GM23338 (cell line): ENCODE measurements around the gene XPR1. TPM values are rescaled to one million over a fixed set of nuclear protein-coding genes. Genes with fewer than 3 reads are reported as not detected.

Experiments
- ATAC-seq: fragments of 200-7000 bp; cut with Tn5 transposase; 3 replicates; pipeline ENCODE4 v1.9.1; 2020
- DNase-seq: peaks from one replicate; pipeline ENCODE4 v3.0.0-alpha.2; 2015; ENCODE audit warnings: low spot score
- H2AFZ ChIP-seq: fragments of 200-600 bp; sonication (generic); 2 replicates; pipeline ENCODE4 v1.8.0; 2016; ENCODE audit warnings: antibody characterized with exemption, mild to moderate bottlenecking, moderate library complexity
- H3F3A ChIP-seq: fragments of 200-600 bp; sonication (generic); replicated peaks from 2 replicates; pipeline ENCODE4 v1.8.0; 2017; ENCODE audit warnings: antibody characterized with exemption, mixed run types, low read depth
- H3K27ac ChIP-seq: fragments of 200-600 bp; sonication (generic); 2 replicates; pipeline ENCODE4 v1.6.1; 2016; ENCODE audit warnings: low read depth
- H3K27me3 ChIP-seq: fragments of 200-600 bp; sonication (generic); 2 replicates; pipeline ENCODE4 v1.8.0; 2016; ENCODE audit warnings: mild to moderate bottlenecking, mixed run types, moderate library complexity; ENCODE audit not compliant: insufficient read depth
- H3K36me3 ChIP-seq: fragments of 200-600 bp; sonication (generic); 2 replicates; pipeline ENCODE4 v1.8.0; 2016; ENCODE audit warnings: mild to moderate bottlenecking; ENCODE audit not compliant: insufficient read depth
- H3K4me1 ChIP-seq: fragments of 200-600 bp; sonication (generic); 2 replicates; pipeline ENCODE4 v1.8.0; 2016; ENCODE audit warnings: mild to moderate bottlenecking, moderate library complexity; ENCODE audit not compliant: insufficient read depth
- H3K4me2 ChIP-seq: fragments of 200-600 bp; sonication (generic); 2 replicates; pipeline ENCODE4 v1.7.1; 2017; ENCODE audit warnings: mixed run types
- H3K4me3 ChIP-seq: fragments of 200-600 bp; sonication (generic); 2 replicates; pipeline ENCODE4 v1.6.1; 2016; ENCODE audit warnings: mixed run types
- H3K79me2 ChIP-seq: fragments of 200-600 bp; sonication (generic); replicated peaks from 2 replicates; pipeline ENCODE4 v1.8.0; 2017; ENCODE audit warnings: mild to moderate bottlenecking; ENCODE audit not compliant: insufficient read depth
- H3K9me2 ChIP-seq: fragments of 200-600 bp; sonication (generic); 2 replicates; pipeline ENCODE4 v1.8.0; 2017; ENCODE audit not compliant: insufficient read depth
- H4K20me1 ChIP-seq: fragments of 200-600 bp; sonication (generic); replicated peaks from 2 replicates; pipeline ENCODE4 v1.8.0; 2017; ENCODE audit warnings: mild to moderate bottlenecking; ENCODE audit not compliant: insufficient read depth
- H3K27ac Mint-ChIP-seq: 2 replicates; pipeline ENCODE4 v1.8.0; 2020; ENCODE audit warnings: inconsistent platforms, mild to moderate bottlenecking, moderate library complexity, mixed read lengths
- H3K27me3 Mint-ChIP-seq: 3 replicates; pipeline ENCODE4 v1.8.0; 2022; ENCODE audit warnings: low read depth, mild to moderate bottlenecking, moderate library complexity, mixed read lengths, inconsistent platforms; ENCODE audit not compliant: insufficient read depth, poor library complexity
- H3K36me3 Mint-ChIP-seq: 3 replicates; pipeline ENCODE4 v1.8.0; 2021; ENCODE audit warnings: low read depth, mild to moderate bottlenecking, inconsistent platforms, moderate library complexity, mixed read lengths
- H3K4me1 Mint-ChIP-seq: 3 replicates; pipeline ENCODE4 v1.8.0; 2020; ENCODE audit warnings: mild to moderate bottlenecking, inconsistent platforms, mixed read lengths
- H3K4me3 Mint-ChIP-seq: 3 replicates; pipeline ENCODE4 v1.8.0; 2021; ENCODE audit warnings: moderate library complexity, mild to moderate bottlenecking, inconsistent platforms, mixed read lengths
- H3K9me3 Mint-ChIP-seq: 3 replicates; pipeline ENCODE4 v1.8.0; 2020; ENCODE audit warnings: moderate library complexity, mild to moderate bottlenecking, inconsistent platforms, mixed read lengths
- CREB1 ChIP-seq: fragments of 250-450 bp; sonication (Bioruptor Pico); IDR thresholded peaks from 2 replicates; pipeline ENCODE4 v1.5.0; 2020; ENCODE audit warnings: low read depth, mild to moderate bottlenecking, moderate library complexity
- EZH2 ChIP-seq: fragments of 200-600 bp; sonication (generic); IDR thresholded peaks from one replicate; pipeline ENCODE4 v1.8.0; 2017; ENCODE audit warnings: antibody characterized with exemption, mild to moderate bottlenecking, low read depth; ENCODE audit not compliant: unreplicated experiment
- NANOG ChIP-seq: IDR thresholded peaks from 2 replicates; pipeline ENCODE4 v1.6.1; 2016; ENCODE audit warnings: antibody characterized with exemption, borderline replicate concordance
- POLR2AphosphoS5 ChIP-seq: IDR thresholded peaks from 2 replicates; pipeline ENCODE4 v1.6.1; 2016; ENCODE audit warnings: antibody characterized with exemption, low read depth
- ZNF114 ChIP-seq: fragments of 250-450 bp; sonication (Bioruptor Pico); IDR thresholded peaks from 2 replicates; pipeline ENCODE4 v1.5.0; 2020; ENCODE audit warnings: mild to moderate bottlenecking, moderate library complexity
- polyA plus RNA-seq: library from polyadenylated mRNA; unstranded; fragments of >200 nt; fragmentation: Nextera tagmentation; extraction: Ambion mirVana; gene quantifications from 2 replicates; pipeline ENCODE4 v1.2.1, GENCODE V29; 2016
- total RNA-seq: library from RNA; depleted of rRNA; stranded (reverse); fragments of >200 nt; shearing (Covaris generic); gene quantifications from 2 replicates; pipeline ENCODE4 v1.2.3, GENCODE V29; 2014
- TF ChIP-seq, protein P1 (sequence below): fragments of 250-450 bp; sonication (Bioruptor Pico); IDR thresholded peaks from 2 replicates; pipeline ENCODE4 v1.5.0; 2020; ENCODE audit warnings: mild to moderate bottlenecking, moderate library complexity
- TF ChIP-seq, protein P2 (sequence below): IDR thresholded peaks from 2 replicates; pipeline ENCODE4 v1.6.1; 2016; ENCODE audit warnings: antibody characterized with exemption

Gene XPR1
- total and polyA plus RNA-seq, 2 experiments from 2014 or later, result 9.3 to 38.1 TPM

DNA sequence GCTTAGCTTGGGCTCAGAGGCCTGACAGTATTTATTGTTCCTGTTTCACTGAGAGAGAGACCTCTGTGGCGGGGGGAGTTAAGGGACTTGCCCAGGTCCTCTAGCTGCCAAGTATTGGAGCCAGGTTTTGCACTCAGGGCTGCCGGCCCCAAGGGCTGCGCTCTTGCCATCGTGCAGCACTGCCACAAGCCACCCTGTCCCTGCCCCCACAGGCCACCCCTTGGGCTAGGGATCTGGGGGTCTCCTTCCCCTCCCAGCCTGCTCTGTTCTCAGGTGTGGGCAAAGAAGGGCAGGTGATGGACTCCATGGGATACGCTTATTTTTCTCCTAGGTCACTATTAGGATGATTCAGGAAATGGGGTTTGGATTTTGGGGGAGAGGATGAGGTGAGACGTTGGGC is 289.6 kb downstream of the XPR1 start (continued):
- TF ChIP-seq, protein P1, sequence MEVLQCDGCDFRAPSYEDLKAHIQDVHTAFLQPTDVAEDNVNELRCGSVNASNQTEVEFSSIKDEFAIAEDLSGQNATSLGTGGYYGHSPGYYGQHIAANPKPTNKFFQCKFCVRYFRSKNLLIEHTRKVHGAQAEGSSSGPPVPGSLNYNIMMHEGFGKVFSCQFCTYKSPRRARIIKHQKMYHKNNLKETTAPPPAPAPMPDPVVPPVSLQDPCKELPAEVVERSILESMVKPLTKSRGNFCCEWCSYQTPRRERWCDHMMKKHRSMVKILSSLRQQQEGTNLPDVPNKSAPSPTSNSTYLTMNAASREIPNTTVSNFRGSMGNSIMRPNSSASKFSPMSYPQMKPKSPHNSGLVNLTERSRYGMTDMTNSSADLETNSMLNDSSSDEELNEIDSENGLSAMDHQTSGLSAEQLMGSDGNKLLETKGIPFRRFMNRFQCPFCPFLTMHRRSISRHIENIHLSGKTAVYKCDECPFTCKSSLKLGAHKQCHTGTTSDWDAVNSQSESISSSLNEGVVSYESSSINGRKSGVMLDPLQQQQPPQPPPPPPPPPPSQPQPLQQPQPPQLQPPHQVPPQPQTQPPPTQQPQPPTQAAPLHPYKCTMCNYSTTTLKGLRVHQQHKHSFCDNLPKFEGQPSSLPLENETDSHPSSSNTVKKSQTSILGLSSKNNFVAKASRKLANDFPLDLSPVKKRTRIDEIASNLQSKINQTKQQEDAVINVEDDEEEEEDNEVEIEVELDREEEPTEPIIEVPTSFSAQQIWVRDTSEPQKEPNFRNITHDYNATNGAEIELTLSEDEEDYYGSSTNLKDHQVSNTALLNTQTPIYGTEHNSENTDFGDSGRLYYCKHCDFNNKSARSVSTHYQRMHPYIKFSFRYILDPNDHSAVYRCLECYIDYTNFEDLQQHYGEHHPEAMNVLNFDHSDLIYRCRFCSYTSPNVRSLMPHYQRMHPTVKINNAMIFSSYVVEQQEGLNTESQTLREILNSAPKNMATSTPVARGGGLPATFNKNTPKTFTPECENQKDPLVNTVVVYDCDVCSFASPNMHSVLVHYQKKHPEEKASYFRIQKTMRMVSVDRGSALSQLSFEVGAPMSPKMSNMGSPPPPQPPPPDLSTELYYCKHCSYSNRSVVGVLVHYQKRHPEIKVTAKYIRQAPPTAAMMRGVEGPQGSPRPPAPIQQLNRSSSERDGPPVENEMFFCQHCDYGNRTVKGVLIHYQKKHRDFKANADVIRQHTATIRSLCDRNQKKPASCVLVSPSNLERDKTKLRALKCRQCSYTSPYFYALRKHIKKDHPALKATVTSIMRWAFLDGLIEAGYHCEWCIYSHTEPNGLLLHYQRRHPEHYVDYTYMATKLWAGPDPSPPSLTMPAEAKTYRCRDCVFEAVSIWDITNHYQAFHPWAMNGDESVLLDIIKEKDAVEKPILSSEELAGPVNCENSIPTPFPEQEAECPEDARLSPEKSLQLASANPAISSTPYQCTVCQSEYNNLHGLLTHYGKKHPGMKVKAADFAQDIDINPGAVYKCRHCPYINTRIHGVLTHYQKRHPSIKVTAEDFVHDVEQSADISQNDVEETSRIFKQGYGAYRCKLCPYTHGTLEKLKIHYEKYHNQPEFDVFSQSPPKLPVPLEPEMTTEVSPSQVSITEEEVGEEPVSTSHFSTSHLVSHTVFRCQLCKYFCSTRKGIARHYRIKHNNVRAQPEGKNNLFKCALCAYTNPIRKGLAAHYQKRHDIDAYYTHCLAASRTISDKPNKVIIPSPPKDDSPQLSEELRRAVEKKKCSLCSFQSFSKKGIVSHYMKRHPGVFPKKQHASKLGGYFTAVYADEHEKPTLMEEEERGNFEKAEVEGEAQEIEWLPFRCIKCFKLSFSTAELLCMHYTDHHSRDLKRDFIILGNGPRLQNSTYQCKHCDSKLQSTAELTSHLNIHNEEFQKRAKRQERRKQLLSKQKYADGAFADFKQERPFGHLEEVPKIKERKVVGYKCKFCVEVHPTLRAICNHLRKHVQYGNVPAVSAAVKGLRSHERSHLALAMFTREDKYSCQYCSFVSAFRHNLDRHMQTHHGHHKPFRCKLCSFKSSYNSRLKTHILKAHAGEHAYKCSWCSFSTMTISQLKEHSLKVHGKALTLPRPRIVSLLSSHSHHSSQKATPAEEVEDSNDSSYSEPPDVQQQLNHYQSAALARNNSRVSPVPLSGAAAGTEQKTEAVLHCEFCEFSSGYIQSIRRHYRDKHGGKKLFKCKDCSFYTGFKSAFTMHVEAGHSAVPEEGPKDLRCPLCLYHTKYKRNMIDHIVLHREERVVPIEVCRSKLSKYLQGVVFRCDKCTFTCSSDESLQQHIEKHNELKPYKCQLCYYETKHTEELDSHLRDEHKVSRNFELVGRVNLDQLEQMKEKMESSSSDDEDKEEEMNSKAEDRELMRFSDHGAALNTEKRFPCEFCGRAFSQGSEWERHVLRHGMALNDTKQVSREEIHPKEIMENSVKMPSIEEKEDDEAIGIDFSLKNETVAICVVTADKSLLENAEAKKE (CRISPR knock-in tag), result no peak
- TF ChIP-seq POLR2AphosphoS5 (no peak), NANOG (no peak), CREB1 (CRISPR knock-in tag) (no peak), ZNF114 (CRISPR knock-in tag) (no peak)

DNA sequence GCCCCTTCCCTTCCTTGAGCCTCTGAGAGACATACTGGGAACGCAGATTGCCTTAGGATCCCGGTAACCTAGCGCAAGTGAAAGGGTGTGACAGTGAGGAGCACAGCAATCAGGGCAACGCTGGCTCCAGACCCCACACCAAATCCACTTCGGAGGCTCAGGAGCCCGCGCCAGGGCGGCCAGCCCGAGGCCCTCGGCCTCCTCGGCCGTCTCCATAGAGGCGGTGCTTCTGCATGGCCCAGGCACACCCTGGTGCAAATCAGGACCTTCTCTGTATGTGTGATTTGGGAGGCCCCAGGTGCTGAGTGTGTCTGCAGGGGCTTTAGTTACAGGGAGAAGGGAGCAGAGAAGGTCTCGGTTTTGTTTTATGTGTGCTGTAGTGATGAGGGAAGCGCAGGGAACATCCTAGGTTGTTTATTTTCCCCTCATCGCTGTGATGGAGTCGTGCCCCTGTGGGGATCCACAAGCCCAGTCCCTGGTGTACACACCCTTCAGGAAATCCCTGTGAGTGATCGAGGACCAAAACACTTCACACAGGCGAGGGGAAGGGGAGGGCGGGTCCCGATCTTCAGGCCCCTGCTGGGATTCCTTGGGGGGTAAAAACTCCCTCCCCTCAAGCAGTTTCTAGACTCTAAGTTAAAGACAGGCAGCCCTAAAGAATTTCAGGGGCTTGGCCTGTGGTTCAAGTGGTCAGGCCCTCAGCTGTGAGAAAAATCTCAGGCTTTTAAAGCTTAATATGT is 290.2 kb downstream of the XPR1 start:
- Histone ChIP-seq H3K79me2 (no peaks in the 10 kb centered on the region), H3F3A (no peaks in the 10 kb centered on the region), H3K9me2 (peaks cover 6% of the 10 kb centered on the region; the same call in 1 of the 2 replicates), H3K36me3 (no peaks in the 10 kb centered on the region), H2AFZ (no peak overlapping the region), H3K4me1 (peaks cover 45% of the 10 kb centered on the region), H3K27ac (peak overlapping the region; percentile 68), H3K27me3 (no peaks in the 10 kb centered on the region), H3K4me3 (no peak overlapping the region), H4K20me1 (no peaks in the 10 kb centered on the region), H3K4me2 (peak overlapping the region; percentile 6)
- H3K4me3 Mint-ChIP-seq, result peak overlapping the region; percentile 33; the same call in 1 of the 3 replicates
- no peaks in the 10 kb centered on the region for H3K36me3 Mint-ChIP-seq
- peaks cover 10% of the 10 kb centered on the region for H3K27me3 Mint-ChIP-seq
- peak overlapping the region; percentile 89 for H3K27ac Mint-ChIP-seq
- DNase-seq (no peak), ATAC-seq (peak; percentile 2)
- no peaks in the 10 kb centered on the region; the same call in 2 of the 3 replicates for H3K9me3 Mint-ChIP-seq
- peaks cover 70% of the 10 kb centered on the region for H3K4me1 Mint-ChIP-seq
- TF ChIP-seq, protein P1 (CRISPR knock-in tag), result no peak
- TF ChIP-seq EZH2 (no peak), ZNF114 (CRISPR knock-in tag) (no peak), CREB1 (CRISPR knock-in tag) (no peak)
- TF ChIP-seq, protein P2, sequence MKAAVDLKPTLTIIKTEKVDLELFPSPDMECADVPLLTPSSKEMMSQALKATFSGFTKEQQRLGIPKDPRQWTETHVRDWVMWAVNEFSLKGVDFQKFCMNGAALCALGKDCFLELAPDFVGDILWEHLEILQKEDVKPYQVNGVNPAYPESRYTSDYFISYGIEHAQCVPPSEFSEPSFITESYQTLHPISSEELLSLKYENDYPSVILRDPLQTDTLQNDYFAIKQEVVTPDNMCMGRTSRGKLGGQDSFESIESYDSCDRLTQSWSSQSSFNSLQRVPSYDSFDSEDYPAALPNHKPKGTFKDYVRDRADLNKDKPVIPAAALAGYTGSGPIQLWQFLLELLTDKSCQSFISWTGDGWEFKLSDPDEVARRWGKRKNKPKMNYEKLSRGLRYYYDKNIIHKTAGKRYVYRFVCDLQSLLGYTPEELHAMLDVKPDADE, result no peak
